HG02571 (cell line): ENCODE data around the gene DUSP22.

Experiments
- ATAC-seq: cut with Tn5 transposase; IDR thresholded peaks from one replicate; pipeline ENCODE4 v1.9.1; 2021; ENCODE audit warnings: mild to moderate bottlenecking, moderate library complexity; ENCODE audit not compliant: unreplicated experiment

DUSP22 gene

DNA sequence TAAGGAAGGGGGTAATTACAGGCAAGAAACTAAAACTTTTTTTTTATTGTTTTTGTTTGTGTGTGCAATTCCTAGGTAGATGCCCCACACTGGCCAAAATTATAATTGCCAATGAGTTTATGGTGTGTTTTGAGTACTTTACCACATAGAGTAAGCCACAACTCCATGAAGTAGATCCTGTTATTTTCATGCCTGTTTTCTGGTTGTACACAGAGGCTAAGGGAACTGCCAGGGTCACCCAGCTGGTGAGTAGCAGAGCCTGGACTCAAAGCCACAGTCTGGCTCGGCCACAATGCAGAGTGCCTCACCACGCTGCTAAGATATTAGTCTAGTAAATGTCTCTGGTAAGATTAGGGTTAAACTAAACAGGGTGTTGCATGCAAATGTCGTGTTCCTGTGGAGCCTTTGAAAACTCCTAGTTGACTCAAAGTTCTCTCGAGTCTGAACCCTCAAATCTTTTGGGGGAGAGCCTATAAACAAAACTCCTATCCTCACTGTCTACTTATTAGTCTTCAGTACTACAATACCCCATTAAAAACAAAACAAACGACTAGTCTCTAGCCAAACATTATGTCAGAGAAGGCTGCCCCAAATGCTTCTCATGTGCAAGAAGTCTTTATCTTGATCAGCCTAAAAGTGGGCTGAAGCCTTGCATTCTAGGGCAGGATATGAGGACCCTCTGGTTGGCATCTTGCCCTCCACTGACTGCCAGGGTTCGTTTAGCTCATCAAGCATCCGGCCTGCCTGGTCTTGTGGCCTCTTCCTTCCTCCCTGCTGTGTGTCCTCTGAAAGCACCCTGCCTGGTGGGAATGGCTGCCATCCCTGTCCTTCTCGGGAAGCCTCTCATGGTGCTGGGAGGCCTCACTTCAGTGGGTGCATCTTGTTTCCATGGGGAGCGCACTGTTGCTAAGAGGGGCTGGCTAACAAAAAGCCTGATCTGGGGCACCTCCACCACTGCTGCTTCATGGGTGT is 4.2 kb downstream of the DUSP22 start:
- peak; percentile 11 for ATAC-seq

DNA sequence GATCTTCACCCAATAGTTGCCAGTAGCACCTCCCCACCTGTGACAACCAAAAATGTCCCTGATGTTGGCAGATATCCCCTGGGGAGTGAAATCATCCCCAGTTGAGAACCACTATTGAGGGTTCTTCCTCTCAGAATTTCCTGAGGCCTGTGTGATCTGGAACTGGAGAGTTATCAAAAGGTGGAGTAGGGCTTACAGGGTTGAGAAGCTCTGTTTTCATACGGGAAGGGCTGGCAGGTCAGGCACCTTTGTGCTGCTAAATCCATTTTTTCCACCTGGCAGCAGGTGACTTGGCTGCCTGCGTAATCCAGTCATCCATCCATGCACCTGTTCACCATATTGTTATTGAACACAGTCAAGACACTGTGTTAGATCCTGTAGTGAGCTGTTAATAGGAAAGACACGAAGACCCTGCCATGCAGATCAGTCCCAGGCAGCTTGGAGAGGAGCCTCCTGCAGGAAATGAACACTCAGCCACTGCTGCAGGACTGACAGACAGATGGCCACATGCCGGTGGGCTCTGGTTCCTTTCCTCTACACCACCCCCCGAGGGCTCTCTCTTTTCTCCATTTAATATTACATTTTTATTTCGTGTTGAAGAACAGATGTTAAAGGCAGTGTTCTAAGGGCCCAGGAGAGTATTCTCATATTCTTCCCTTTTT is 5.4 kb downstream of the DUSP22 start:
- no peak for ATAC-seq

DNA sequence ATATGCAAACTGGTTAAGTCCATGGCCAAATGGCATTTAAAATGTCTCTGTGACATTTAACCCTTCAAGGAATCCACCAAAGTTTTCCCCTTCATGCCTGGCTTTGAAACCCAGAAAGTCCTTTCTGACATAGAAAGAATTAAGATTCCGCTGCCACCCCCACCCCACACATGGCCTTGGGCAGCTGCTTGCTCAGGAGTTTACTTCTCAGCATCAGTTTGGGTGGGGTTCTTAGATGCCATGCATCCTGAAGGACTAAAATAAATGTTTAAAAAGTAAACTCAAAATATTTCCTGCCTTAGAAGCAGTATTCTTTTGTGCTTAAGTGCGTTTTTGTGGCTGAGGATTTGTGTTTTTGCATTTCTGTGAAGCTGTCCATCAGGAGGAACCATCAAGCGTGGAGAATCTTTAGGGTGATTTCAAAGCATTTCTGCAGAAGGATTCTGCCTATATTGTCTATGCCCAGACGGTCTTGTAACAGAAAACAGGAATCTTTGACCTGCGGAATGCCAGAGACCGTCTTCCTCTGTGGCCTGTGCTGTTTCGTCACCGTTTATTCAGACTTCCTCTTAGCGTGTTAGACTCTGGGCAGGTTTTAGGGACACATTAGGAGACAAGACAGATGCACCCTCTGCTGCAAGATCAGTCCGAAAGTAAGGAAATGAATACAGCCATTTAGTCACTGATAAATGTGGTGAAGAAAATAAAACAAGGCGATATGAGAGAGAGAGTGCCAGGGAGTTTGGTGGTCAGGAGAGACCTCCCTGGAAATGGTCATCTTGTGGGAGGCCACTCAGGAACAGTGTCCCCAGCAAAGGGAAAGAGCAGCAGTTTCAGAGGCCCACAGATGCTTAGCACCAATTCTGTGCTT is 6.2 kb downstream of the DUSP22 start:
- ATAC-seq, result no peak

DNA sequence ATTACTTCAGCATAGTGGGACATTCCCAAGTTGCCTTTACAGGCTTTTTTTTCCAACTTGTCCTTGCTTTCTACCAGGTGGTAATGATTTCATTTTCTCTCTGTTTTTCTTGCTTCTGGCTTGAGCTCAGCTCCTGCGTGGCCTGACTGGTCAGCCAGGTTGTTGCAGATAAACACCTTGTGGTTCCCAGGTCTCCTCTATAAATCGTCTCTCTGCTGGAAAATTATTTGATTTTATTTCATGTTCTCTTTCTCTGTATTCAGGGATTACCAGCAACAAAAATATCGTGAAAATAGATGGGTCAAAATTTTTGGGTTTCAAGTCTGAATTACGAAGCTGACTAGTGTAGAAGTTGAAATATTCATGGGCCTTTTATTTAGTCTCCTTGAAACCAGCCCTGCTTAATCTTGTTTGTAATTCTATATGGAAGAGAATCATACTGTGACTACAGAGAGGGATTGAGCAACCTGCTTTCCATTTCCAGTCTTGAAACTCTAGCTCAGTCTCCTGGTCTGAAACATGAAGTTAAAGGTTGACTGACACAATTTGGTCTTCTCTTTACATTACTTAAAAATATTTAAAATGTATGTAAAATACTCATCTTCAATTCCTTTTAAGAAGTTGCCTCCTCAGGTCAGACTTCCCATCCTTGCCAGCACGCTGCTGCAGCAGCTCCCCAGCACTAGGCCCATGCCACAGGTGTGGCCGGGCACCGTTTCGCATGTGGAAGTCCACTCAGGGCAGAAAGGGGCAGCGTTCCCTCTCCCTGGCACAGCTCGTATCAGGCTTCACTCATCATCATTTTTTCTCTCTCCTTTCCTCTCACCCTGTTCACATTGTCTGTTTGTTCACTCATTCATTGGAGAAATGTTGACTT is 7.1 kb downstream of the DUSP22 start:
- no peak for ATAC-seq

DNA sequence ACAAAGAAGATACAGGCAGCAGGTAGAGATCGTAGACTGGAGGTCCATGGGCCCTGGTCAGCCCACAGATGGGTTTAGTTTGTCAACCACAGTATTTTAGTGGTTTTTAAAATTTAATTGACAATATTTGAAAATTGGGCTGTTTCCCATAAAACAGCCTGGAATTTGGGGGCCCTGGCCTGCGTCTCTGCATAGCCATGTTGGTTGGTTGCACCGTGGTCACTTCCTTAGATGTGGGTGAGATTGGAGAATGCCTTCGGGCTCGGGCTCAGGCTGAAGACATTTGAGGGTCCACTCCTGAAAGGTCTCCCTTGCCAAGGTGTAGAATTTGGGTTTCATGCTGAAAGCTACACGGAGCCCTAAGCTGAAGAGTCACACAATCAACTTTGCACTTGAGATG is 7.7 kb downstream of the DUSP22 start:
- no peak for ATAC-seq

DNA sequence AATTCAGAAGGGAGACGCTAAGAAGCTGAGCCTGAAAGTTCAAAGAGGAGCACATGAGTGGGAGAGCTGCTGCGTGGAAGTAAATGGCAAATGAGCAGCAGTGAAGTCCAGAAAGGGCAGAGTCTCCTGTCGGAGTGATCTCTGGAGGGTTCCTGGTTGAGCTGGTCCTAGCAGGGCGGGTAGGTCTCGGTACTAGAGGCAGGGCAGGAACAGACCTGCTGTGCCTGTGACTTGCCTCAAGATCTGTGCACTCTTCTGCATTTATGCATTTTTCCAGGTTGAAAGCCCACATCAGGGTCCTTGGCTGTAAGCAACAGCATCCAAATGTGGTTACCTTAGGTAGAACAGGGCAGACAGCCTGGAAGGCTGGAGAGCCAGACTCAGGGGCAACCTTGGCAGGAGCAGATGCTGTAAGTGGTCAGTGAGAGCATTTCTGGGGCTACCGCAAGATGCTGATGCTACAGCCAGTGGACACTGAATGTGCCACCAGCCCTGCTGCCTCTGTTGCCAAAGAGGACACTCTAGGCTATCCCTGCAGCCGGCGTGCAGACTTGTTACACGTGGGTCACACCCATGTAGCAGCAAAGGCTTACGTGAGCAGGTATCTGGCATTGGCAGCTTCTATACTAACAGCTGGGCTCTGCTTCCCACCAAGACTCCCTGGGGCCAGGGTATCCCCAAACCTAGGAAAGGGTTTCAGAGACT is 8.4 kb downstream of the DUSP22 start:
- ATAC-seq, result no peak

DNA sequence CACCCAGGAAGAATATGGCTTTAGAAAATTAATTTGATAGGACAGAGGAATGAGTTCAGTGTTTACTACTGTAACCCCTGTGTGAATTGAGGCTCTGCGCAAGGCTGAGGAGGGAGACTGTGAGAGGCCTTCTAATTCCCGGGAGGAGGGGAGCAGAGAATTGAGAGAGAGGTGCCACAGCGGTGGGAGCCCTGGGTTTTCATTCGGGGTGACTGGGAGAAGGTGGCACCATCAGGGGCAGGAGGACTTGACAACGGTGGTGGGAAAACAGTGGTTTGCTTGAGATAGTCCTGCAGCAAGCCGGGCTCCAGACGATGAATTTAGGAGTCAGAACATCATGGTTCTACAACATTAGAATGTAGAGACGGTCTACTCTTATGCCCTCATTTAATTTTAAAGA is 9.2 kb downstream of the DUSP22 start:
- ATAC-seq, result no peak

DNA sequence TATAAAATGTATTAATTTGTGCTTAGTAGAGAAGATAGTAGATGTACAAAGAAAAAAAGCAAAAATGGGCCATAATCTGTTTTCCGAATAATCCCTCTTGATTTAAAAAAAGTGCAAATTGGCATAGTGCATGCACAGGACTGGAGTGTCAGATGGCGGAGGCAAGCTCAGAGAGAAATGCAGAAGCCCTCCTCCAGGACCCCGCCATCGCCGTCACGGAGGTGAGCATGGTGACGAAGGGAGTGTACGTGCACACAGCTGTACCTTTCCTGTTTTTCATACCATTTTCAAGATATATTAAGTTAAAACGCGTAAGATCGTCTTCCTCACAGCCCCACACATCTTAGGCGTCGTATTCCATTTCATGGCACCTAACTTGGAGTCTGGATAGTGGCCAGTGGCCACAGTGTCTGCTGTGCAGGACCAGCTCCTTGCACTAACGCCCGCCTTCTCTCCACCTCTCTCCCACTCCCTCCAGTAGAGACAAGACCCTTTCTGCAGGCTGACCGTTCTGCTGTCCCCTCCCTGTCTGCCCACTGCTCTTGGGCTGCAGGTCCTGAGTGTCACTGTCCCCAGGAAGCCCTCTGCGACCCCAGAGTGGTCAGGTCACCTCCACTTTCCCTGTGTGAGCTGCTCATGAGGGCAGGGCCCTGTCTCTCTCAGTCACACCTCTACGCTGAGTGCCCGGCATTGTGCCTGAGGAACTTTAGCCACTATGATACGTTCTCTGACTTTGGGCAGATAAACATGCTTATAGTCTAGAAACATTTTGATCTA is 9.8 kb downstream of the DUSP22 start:
- no peak for ATAC-seq

DNA sequence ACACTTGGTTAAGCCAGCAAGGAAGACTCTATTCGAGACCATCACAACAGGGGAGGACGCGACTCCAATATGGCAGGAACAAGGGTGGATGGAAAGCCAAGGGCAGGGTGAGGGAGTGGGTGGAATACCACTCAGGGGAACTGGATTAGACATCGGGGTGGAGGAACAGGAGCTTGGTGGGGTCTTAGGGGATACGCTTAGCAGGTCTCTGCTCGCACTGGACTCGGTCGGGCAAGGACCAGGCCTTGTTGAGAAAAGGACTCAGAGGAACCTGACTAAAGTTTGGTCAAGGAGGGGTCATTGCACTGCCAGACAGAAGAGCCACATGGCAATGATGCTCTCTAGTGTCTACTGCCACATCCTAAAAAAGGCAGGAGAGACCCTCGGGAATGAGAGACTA is 10.5 kb downstream of the DUSP22 start:
- ATAC-seq, result no peak

DNA sequence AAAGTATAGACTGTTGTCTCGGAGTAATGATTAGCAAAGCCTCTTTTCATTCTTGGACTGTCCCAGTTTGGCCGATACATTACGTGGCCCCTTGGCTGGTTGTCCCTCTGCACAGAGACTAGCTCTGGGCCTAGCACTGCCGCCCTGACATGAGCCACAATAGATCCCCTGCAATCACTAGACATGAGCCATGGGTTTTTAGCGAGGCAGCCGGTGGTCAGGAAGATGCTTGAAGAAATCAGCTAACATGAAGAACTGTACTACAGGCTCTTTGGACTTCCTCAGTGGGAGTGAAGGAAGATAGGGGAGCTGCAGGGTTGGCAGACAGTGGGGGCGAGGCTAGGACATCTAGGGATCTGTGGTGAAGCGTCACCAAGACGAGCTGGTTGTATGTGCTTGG is 11.0 kb downstream of the DUSP22 start:
- ATAC-seq, result no peak

DNA sequence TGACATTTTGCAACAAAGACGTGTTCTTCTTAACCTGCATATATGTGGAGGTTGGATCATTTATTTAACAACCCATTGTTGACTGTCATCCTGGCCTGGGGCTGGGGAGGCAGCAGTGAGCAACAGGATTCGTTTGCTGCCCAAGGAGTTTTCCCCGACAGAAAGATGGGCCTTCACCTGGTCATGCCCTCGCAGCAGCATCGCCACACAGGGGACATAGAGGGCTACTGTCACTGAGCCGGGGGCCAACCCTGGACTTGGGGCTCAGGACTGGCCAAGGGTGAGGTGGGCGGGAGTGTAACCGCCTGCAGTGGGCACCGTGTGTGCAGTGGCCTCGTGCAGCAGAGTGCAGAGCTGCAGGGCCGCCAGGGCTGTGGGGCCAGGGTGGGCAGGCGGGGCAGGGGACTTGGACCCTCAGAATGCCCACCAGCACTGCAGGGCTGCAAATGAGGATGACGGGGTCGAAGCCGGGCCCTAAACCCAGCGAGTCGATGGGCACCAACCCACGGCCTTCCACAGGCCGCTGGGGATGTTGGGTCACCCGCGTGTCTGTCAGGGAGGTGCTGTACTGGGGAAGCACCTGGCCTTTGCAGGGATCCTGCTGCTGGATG is 11.8 kb downstream of the DUSP22 start:
- ATAC-seq, result no peak

DNA sequence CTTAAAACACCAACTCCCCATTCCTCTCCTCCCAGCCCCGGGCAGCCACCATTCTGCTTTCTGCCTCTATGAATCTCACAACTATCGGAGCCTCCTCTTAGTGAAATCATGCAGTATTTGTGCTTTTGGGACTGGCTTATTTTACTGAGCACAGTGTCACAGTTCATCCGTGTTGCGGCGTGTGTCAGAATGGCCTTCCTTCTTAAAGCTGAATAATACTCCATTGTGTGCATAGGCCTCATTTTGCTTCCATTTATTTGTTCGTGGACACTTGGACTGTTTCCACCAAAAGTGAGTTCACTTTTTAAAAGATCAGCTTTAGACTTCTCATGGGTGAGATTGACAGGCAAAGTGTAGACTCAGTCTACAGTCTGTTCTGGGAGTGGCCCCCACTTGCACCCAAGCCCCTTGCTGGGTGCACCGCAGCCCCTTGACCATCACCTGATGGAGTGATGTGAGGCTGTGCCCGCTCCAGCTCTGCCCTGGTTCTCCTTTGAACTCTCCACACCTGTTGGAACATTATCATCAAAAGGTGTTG is 12.6 kb downstream of the DUSP22 start:
- no peak for ATAC-seq

DNA sequence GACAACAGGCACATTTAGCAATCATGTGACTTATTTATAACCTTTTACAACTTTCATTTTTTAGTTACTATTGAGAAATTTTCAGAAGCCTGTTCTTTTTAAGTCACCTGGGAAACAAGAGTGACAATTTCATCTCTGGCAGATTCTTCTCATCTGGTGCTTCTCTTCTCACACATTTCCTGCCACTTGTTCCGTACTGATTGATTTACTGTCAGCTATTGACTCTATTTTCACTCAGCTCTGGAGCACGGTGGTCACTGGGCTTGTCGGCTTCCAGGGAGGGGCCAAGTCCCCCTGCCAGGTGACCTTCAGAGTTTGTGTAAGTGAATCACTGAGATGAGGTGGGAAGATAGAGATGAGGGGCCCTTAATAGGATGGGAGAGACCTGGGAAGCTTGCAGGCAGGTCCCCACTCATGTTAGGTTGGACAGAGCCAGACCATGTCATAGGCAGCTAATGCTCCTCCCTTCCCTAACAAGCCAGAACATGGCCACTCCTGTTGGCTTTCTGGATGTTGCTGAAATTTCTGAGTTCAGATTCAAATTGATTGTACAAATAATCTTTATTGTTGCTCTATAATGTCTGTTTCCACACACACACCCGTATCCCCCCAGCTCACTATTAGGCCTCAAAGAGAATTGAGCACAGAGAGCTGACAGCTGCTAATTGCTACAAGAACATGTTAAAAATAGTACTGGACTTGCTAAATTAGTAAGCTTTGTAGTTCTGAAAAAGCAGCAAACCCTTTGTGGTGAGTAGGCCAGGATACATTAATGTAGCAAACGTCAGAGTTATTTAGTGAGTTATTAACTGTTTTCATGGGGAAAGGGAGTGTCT is 13.3 kb downstream of the DUSP22 start:
- peak; percentile 75 for ATAC-seq

DNA sequence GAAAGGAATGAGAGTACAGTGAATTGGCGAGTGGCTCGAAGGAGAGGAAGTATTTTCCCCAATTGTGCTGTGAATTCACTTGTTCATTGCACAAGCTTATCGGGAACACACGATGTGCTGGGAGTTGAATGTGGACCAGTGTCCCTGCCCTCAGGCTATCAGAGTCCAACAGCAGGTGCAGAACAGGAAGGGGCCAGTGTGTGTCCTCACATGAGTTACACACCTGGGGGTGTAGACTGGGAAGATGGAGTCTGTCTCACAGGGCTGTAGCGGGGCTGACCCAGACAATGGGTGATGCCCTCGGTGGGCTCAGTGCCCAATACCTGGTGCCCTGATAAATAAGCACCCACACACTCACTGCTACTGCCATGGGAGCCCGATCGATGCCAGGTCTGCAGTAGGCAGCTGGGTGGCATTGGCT is 14.4 kb downstream of the DUSP22 start:
- no peak for ATAC-seq

DNA sequence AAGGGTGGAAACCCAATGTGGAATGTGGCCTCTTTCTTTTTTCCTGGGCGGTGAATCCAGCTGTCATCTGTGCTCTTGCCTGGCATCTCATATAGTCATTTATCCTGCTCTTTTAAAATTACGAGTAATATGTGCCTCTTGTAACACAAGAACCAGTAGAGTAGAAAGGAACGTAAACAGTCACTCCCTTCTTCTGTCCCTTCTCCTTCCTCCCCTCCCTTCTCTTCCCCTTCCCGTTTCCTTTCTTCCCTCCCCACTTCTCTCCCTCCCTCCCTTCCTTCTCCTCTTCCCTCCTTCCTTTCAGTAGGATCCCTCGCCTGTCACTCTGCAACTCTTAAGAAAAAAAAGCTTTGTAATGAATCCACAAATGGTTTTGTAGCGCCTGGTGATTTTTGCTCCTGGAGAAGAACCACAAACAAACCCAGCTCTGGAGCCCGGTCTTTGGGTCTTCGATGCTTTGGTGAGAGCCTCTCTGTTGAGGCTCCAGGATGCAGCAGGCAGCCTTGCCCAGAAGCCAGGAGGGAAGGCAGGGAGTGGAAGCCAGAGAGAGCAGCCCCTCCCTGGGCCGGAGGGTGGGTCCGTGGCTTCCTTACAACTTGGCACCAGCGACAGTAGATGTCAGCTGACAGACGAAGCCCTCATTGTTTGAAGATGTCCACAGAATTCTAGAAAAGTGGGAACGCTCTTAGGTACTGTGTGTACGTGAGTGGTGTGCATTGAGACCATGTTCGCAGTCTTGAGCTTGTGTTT is 15.0 kb downstream of the DUSP22 start:
- ATAC-seq, result no peak

DNA sequence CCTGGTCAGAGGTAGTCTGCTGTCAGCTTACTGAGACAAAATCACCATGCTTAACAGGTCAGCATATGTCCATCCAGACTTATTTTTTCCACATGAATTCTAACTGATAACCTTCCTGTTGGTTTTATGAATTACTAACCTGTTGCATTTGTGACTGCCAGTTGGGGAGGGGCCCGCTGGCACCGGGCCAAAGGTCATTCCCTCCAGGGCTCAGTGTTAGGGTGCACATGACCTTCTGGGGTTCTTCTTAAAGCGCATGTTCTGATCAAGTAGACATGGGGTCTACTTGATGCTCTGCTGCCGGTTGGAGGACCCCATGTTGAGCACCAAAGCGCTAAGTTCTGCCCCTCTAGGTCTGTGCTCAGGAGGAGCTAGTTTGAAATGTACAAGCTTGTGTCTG is 15.6 kb downstream of the DUSP22 start:
- no peak for ATAC-seq

DNA sequence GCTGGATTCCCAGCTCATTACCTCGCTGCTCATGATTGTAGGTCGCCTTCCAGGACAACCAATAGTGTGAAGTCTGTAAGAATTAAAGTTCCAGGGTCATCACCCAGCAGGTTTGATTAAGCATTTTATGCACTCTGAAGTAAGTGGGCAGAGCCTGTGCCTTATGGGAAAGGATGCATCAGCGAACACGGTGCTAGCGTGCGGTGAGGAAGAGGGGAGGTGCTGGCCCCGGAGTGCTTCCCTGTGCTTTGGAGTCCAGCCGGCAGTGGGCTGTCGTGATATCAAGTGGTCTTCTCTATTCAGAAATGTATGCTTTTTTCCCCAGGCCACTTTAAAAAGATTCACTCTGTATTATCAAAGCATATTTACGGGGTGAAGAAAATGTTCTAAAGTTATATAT is 16.0 kb downstream of the DUSP22 start:
- ATAC-seq, result no peak
